Natural killer cell treated with Interleukin-12 subunit alpha and Interleukin-12 subunit beta and Interleukin-15 and Interleukin-18, amount 100 ng/mL, for 72 hours (primary cell): ENCODE measurements around the gene IL6. TPM values are rescaled to one million over a fixed set of nuclear protein-coding genes. Genes with fewer than 3 reads are reported as not detected.
"Not testable (repeated sequence)": the region's sequence is repeated elsewhere in the genome, so short reads cannot be mapped to it uniquely, and the experiment has no call there.

Experiments
- ATAC-seq, 2 donors: fragments of 150-1000 bp; cut with Tn5 transposase in 1 of 2; sonication (Bioruptor Pico), chemical (Tn5 transposase) in 1 of 2; 2 replicates each; pipeline ENCODE4 v1.10.0; 2021
- DNase-seq: peaks from one replicate; pipeline ENCODE4 v3.0.0; 2022; ENCODE audit warnings: low spot score
- H3K27ac Mint-ChIP-seq, 2 donors: 1 replicate in 1 of 2; 2 replicates in 1 of 2; pipeline ENCODE4 v1.8.0; 2022; ENCODE audit warnings: mixed read lengths in 2 of 2, mild to moderate bottlenecking in 1 of 2, moderate library complexity in 1 of 2
- H3K27me3 Mint-ChIP-seq, 2 donors: 1 replicate in 1 of 2; 2 replicates in 1 of 2; pipeline ENCODE4 v1.8.0; 2022; ENCODE audit warnings: mixed read lengths in 2 of 2
- H3K36me3 Mint-ChIP-seq: one replicate; pipeline ENCODE4 v1.8.0; 2022; ENCODE audit warnings: mixed read lengths
- H3K4me1 Mint-ChIP-seq, 2 donors: 1 replicate in 1 of 2; 2 replicates in 1 of 2; pipeline ENCODE4 v1.8.0; 2022; ENCODE audit warnings: low read depth in 2 of 2, mixed read lengths in 2 of 2, mild to moderate bottlenecking in 1 of 2
- H3K4me3 Mint-ChIP-seq: one replicate; pipeline ENCODE4 v1.8.0; 2022; ENCODE audit warnings: mixed read lengths
- H3K9me3 Mint-ChIP-seq: 2 replicates; pipeline ENCODE4 v1.8.0; 2022; ENCODE audit warnings: mixed read lengths
- total RNA-seq, 2 donors: library from RNA; stranded (reverse); gene quantifications; one replicate each; pipeline ENCODE4 v1.2.3, GENCODE V29; 2022

Gene IL6
- total RNA-seq, 2 donors from 2014 or later, result 151 to 253 TPM

DNA sequence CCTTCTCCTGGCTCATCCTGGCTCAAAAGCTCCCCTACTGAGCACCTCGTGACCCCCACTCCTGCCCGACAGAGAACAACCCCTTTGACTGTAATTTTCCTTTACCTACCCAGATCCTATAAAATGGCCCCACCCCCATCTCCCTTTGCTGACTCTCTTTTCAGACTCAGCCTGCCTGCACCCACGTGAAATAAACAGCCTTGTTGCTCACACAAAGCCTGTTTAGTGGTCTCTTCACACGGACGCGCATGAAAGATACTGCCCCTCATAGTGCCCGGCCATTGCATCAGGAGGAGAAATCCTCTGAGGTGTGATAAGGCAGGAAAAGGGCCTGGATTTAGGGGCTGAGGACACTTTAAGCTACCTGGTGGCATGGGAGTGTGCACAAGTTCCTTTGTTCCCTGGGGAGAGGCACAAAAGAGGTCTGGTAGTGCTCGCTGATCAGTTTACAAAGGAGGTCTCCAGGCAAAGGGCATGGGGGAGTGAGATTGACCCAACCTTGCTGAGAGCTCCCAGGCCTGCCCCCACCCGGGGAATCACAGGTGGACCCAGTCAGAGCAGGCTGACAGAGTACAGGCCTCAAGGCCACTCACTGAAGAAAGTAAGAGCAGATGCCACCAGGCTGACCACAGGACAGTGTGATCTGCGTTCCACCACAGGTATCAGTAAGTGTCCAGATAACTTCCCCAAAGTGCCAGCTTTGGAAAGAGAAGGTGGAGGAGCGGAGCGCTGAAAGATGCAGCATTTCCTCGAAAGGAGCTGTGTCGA is 17.8 kb upstream of the IL6 start:
- peak in 1 of 2 donors; percentile 43 for ATAC-seq
- not testable (repeated sequence) for H3K9me3 Mint-ChIP-seq, H3K4me1 Mint-ChIP-seq, H3K27ac Mint-ChIP-seq, H3K27me3 Mint-ChIP-seq, H3K4me3 Mint-ChIP-seq, DNase-seq, H3K36me3 Mint-ChIP-seq

DNA sequence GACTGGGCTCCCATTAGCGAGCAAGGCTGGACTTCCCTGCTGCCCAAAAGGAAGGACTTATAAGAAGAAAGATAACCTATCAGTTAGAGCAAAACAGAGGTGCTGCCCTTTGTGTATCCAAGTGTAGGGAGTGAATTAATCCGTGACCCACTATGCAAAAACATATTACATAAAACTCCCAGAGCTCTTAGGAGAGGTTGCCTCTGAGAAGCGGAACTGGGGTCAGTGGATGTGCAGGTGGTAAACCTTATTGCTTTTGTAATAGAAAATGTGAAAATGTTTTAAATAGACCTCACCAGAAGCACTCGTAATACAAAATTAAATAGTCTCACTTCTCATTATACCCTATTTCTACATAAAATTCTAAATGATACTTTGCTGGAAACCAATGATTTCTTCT is 17.1 kb upstream of the IL6 start:
- no peak for ATAC-seq
- peaks cover 0 to 6% of the 10 kb centered on the region in 2 donors for H3K27me3 Mint-ChIP-seq

DNA sequence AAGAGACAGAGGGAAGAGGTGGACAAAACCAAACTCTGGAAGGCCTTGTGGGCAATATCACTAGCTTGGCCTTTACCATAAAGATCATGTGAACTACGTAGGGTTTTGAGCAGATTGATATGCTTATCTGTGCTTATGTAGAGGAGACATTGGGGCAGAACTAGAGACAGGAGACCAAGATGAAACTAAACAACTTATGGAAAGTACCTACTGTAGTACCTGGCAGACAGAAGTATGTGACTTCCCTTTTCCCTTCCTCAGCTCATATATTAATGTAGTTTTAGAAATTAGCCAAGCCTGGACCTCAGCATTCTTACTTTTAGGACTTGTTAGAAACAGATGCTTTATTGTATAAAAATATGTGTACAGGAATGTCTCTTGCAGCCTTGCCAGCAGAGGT is 14.0 kb upstream of the IL6 start:
- Mint-ChIP-seq H3K27ac (no peak overlapping the region), H3K9me3 (no peaks in the 10 kb centered on the region), H3K27me3 (peaks cover 5 to 23% of the 10 kb centered on the region in 2 donors), H3K4me1 (peaks cover 8 to 19% of the 10 kb centered on the region in 2 donors), H3K36me3 (no peaks in the 10 kb centered on the region), H3K4me3 (no peak overlapping the region)
- ATAC-seq, result no peak
- DNase-seq, result no peak

More for the DNA sequence above, 17.1 kb upstream of the IL6 start:
- H3K4me1 Mint-ChIP-seq, result peaks cover 5 to 6% of the 10 kb centered on the region in 2 donors
- H3K9me3 Mint-ChIP-seq, result no peaks in the 10 kb centered on the region
- no peaks in the 10 kb centered on the region for H3K36me3 Mint-ChIP-seq
- no peak overlapping the region for H3K4me3 Mint-ChIP-seq
- H3K27ac Mint-ChIP-seq, result no peak overlapping the region
- DNase-seq, result no peak

DNA sequence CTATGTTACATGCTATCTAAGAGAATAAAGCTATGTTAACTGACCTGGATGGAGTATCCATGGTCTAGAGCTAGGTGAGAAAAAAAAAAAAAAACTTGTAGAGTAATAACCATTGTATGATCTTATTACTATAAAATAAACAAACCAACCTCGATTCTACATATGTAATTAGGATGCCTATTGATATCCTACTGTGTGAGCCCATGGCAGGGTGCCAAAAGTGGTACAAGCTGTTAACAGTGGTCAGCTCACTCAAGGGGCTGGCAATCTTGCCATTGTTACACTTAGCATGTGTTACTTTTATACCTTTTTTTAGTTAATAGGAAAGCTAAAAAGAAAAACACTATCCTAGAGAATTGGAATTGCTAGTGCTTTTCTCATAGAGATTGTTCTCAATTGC is 13.5 kb upstream of the IL6 start:
- Mint-ChIP-seq H3K27me3 (peaks cover 5 to 23% of the 10 kb centered on the region in 2 donors), H3K36me3 (no peaks in the 10 kb centered on the region), H3K4me3 (no peak overlapping the region), H3K27ac (no peak overlapping the region), H3K4me1 (peaks cover 8 to 19% of the 10 kb centered on the region in 2 donors), H3K9me3 (no peaks in the 10 kb centered on the region)
- DNase-seq, result no peak
- no peak for ATAC-seq

DNA sequence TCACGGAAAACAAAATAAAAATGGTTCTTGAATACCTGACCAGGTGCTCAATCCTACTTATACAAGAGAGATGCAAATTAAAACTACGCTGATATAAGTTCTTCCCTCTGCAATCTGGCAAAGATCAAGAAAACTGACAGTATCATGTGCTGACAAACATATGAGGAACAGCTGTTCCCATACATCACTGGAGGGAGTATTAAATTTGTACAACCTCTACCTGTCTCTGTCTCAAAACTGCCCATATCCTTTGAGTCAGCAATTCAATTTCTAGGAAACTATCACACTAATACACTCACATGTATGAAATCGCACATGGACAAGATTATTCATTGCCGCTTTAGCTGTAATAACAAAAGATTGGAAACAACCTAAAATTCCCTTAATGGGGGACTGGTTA is 11.0 kb upstream of the IL6 start:
- no peaks in the 10 kb centered on the region for H3K36me3 Mint-ChIP-seq
- H3K27me3 Mint-ChIP-seq, result peaks cover 15 to 29% of the 10 kb centered on the region in 2 donors
- DNase-seq (no peak), ATAC-seq (peak in 1 of 2 donors; percentile 60)
- H3K9me3 Mint-ChIP-seq, result no peaks in the 10 kb centered on the region
- H3K27ac Mint-ChIP-seq, result peak overlapping the region in 1 of 2 donors; percentile 22
- H3K4me3 Mint-ChIP-seq, result peak overlapping the region; percentile 29
- peaks cover 8 to 26% of the 10 kb centered on the region in 2 donors for H3K4me1 Mint-ChIP-seq

DNA sequence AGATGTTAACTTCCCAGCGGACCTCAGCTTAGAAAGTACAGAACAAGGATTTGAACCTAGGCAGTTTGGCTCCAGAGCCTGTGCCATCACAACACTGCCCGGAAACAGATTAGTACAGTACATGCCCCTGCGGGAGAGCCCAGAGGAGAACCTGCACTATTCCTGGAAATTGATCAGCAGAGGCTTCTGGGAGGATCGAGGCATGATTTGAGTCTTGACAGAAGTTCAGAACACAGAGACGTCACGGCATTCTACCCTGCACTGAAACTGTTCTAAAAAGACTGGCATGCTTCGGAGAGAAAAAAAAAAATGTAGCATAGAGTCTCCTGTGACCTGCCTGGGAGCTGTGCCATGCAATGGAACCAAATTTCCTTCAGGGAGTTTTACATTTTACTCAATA is 9.2 kb upstream of the IL6 start:
- DNase-seq, result no peak
- ATAC-seq, result no peak

DNA sequence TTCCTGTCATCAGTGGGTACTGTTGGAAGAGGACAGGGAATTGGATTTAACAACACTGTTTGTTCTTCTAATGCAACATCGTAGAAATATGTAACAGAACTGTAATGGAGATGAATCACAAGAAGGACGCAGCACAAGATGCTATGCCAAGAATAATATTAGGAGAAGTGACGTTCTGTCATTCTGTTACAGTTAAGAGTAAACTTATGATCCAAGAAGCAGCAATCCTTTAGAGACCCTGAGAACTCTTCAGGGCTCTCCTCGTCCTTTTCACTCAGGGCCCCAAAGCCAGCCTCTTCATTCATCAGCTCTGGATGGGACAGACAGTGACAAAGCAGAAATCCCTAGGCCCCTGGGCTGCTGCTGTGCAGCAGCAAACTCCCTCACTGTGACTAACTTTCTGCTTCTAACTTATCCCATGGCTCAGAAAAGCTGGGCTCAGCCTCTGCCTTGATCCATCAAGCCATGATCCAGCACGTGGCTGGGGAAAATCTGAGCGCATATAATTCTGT is 8.7 kb upstream of the IL6 start:
- Mint-ChIP-seq H3K4me1 (peaks cover 7 to 25% of the 10 kb centered on the region in 2 donors), H3K27ac (no peak overlapping the region), H3K27me3 (peaks cover 15 to 25% of the 10 kb centered on the region in 2 donors), H3K9me3 (no peaks in the 10 kb centered on the region), H3K4me3 (no peak overlapping the region), H3K36me3 (no peaks in the 10 kb centered on the region)
- no peak for DNase-seq
- ATAC-seq, result no peak

More for the DNA sequence above, 9.2 kb upstream of the IL6 start:
- Mint-ChIP-seq H3K9me3 (no peaks in the 10 kb centered on the region), H3K27me3 (peaks cover 15 to 26% of the 10 kb centered on the region in 2 donors), H3K4me1 (peaks cover 5 to 25% of the 10 kb centered on the region in 2 donors), H3K36me3 (no peaks in the 10 kb centered on the region), H3K27ac (no peak overlapping the region), H3K4me3 (no peak overlapping the region)

DNA sequence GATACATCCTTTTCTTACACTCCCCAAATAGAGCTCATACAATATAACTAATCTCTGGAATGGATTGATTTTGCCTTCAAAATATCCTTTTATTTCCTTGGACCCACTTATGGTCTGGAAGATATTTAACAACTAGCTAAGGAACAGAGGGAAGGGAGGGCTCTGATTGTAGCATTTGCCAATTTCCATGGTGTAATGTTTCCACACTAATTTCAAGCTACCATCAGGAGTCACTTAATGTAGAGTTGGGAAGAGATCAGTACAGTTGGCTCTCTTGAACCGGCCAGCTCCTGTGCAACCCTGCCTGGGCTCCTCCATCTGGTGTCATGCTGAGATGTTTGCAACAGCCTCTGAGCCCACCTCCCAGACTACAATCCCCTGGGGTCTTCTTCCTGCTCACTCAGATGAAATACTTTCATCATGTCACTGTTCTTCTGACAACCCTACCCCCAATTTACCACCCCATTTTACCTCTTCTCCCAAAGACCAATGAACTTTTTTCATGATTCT is 8.0 kb upstream of the IL6 start:
- no peaks in the 10 kb centered on the region for H3K36me3 Mint-ChIP-seq
- no peak overlapping the region for H3K4me3 Mint-ChIP-seq
- no peak for ATAC-seq
- no peaks in the 10 kb centered on the region for H3K9me3 Mint-ChIP-seq
- peaks cover 13 to 30% of the 10 kb centered on the region in 2 donors for H3K4me1 Mint-ChIP-seq
- H3K27me3 Mint-ChIP-seq, result peaks cover 15 to 29% of the 10 kb centered on the region in 2 donors
- H3K27ac Mint-ChIP-seq, result peak overlapping the region in 1 of 2 donors; percentile 32
- DNase-seq, result no peak

DNA sequence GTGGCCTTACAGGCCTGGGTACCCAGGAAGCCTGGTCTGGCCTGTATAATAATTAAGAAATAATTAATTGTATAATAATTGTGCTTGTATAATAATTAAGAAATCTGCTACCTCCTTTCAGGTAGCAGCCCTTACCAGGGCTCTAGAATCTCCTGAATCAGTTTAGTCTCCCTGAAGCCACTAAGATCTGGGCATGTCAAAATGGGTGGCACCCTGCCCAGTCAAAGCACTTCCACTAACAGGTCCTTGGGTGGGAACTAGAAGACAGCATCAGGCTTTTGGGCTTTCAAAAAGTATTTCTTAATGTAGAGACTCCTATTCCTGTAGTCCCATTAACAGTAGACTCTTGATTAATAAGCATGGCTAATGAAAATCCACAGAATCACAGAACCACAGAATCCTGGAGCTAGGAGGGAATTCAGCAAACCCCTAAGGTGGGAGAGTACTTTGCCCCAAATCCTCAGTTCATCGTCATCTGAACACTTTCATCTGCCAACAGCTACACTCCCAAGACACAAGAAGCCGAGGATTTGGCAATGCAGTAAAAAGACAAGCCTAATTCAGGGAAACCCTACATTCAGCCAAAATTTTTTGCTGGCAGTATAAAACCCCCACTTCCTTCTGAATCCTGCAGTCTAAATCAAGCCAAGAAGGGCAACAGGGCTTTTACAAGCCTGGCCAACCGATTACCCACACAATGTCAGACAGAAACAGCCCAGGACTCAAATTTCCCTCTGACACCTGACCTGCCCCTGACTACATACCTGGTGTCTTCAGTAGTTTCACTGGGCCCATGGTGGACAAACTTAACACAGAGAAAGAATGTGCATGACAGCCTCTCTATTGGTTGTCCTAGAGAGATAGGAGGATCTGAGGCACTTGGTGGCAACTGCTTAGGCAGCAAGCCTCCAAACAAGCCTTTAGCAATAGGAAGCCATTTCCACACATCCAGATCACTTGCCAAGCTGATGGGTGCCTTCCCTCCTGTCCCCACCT is 5.9 kb upstream of the IL6 start:
- H3K27me3 Mint-ChIP-seq, result peaks cover 15 to 31% of the 10 kb centered on the region in 2 donors
- H3K4me1 Mint-ChIP-seq, result peaks cover 23 to 32% of the 10 kb centered on the region in 2 donors
- H3K4me3 Mint-ChIP-seq, result no peak overlapping the region
- ATAC-seq, result no peak
- no peaks in the 10 kb centered on the region for H3K9me3 Mint-ChIP-seq
- peaks cover 5% of the 10 kb centered on the region for H3K36me3 Mint-ChIP-seq
- DNase-seq, result no peak
- no peak overlapping the region for H3K27ac Mint-ChIP-seq

DNA sequence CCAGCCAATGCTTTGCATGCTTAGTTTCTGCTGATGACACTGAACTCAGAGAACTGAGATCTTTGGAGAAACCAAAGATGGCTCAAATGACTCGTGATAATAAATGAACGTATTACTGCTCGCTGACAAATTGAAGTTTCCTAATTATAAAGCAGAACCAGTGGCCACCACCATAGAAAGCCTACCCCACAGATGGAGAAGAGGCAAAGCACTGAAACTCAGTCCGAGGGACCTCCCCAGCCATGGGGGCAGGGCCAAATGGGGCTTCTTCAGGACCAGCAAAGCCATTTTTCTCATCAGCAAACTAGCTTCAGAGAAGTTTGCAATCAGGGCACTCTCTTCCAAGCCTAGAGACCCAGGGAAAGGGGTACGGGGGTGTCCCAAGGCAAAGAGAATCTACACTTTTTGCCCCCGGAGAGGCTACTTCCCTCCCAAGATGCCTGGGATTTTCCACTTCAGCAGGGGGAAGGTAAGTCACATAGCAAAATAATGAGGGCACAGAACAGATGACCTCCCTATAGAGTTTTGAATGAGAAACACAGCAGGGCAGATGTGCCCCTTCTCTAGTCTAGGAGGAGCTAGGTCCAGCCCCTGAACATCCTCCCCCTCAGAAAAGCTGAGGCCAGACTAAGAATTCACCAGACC is 4.3 kb upstream of the IL6 start:
- ATAC-seq, result no peak
- peaks cover 26 to 34% of the 10 kb centered on the region in 2 donors for H3K4me1 Mint-ChIP-seq
- H3K4me3 Mint-ChIP-seq, result peak overlapping the region; percentile 43
- H3K27me3 Mint-ChIP-seq, result peaks cover 10 to 25% of the 10 kb centered on the region in 2 donors
- H3K9me3 Mint-ChIP-seq, result no peaks in the 10 kb centered on the region
- H3K27ac Mint-ChIP-seq, result peak overlapping the region; percentile 53 to 98
- peaks cover 5% of the 10 kb centered on the region for H3K36me3 Mint-ChIP-seq
- no peak for DNase-seq

DNA sequence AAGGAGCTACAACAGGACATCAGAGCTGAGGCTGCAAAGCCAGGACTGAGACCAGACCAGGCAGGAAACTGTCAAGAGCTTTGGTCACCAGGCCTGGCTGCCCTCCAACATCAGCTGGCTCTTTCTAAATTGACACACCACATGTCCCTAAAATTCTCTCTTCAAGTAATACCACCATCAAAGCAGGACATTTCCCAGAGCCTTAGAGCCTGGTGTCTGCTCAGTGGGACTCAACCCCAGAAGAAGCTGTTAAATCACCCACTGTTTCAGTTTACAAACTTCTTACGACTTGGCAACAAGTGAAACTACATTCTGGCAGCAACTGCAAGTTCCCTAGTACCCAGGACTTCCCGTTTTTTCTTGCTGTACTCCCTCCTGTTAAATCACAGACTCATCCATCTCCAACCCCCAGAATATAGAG is 3.8 kb upstream of the IL6 start:
- Mint-ChIP-seq H3K27me3 (peaks cover 10 to 23% of the 10 kb centered on the region in 2 donors), H3K27ac (peak overlapping the region; percentile 53 to 98), H3K4me1 (peaks cover 26 to 34% of the 10 kb centered on the region in 2 donors), H3K9me3 (no peaks in the 10 kb centered on the region), H3K4me3 (peak overlapping the region; percentile 43), H3K36me3 (peaks cover 5% of the 10 kb centered on the region)
- ATAC-seq, result no peak
- no peak for DNase-seq

DNA sequence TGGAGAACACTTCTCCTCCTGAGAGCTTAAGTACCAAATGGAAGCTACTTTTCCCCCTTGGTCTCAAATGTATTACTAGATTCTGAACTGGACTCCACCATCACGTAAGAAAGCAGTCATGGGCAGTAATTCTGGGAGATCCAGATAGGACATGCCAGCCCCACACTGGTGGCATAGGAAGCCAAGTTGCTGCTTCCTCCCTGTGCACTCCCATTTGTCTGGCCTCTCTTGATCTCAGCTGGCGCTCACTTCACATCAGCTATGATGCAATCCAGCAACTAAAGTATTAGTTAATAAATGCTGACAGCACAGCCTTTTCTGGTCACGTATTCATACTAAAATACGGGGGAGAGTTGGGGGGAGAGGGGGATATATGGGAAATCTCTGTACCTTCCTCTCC is 3.4 kb upstream of the IL6 start:
- DNase-seq (no peak), ATAC-seq (no peak)
- peak overlapping the region; percentile 43 for H3K4me3 Mint-ChIP-seq
- H3K27ac Mint-ChIP-seq, result peak overlapping the region; percentile 53 to 98
- peaks cover 10 to 23% of the 10 kb centered on the region in 2 donors for H3K27me3 Mint-ChIP-seq
- peaks cover 5% of the 10 kb centered on the region for H3K36me3 Mint-ChIP-seq
- H3K9me3 Mint-ChIP-seq, result no peaks in the 10 kb centered on the region
- peaks cover 26 to 34% of the 10 kb centered on the region in 2 donors for H3K4me1 Mint-ChIP-seq

DNA sequence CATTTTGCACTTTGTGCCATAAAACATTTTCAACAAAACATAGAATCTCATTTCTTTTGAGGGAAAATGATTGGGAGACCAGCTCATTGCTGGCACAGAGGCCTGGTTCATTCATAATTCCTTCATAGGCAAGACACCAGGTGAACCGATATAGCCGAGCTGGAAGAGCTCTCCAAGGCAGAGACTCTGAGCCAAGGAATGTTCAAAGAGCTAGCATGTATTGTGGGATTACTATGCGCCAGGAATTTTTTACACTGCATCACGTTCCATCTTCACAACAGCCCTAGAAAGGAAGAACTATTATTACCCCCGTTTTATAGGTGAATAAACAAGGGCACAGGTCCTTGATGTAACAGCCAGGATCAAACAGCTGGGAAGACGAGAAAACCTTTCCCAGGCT is 2.1 kb upstream of the IL6 start:
- peak overlapping the region; percentile 93 for H3K4me3 Mint-ChIP-seq
- peaks cover 26 to 27% of the 10 kb centered on the region in 2 donors for H3K4me1 Mint-ChIP-seq
- H3K27me3 Mint-ChIP-seq, result peaks cover 0 to 20% of the 10 kb centered on the region in 2 donors
- H3K27ac Mint-ChIP-seq, result peak overlapping the region in 1 of 2 donors; percentile 98
- no peak for ATAC-seq
- no peaks in the 10 kb centered on the region for H3K9me3 Mint-ChIP-seq
- no peak for DNase-seq
- H3K36me3 Mint-ChIP-seq, result peaks cover 5% of the 10 kb centered on the region
